HEK293 (cell line): ENCODE data around the gene CCDC57.

ENCODE experiments used
- BCL11B ChIP-seq: fragments of 450-650 bp; formaldehyde crosslinking; IDR thresholded peaks from 2 replicates; pipeline ENCODE4 v1.5.1; 2016; ENCODE audit warnings: low read depth, missing biosample characterization, missing genetic modification characterization
- ELK4 ChIP-seq: IDR thresholded peaks from 2 replicates; pipeline ENCODE4 v1.6.1; 2011; ENCODE audit warnings: mild to moderate bottlenecking, low read depth, low read length, borderline replicate concordance
- GLIS1 ChIP-seq: fragments of 450-650 bp; formaldehyde crosslinking; IDR thresholded peaks from 2 replicates; pipeline ENCODE4 v1.5.1; 2016; ENCODE audit warnings: missing biosample characterization, missing genetic modification characterization
- GLIS2 ChIP-seq: fragments of 450-650 bp; formaldehyde crosslinking; IDR thresholded peaks from 2 replicates; pipeline ENCODE4 v1.5.1; 2016; ENCODE audit warnings: missing biosample characterization, missing genetic modification characterization
- HOXA7 ChIP-seq: sonication (generic); formaldehyde crosslinking; IDR thresholded peaks from 2 replicates; pipeline ENCODE4 v1.8.1; 2022; ENCODE audit warnings: missing genetic modification reagents, borderline replicate concordance
- KLF7 ChIP-seq: fragments of 450-650 bp; formaldehyde crosslinking; IDR thresholded peaks from 2 replicates; pipeline ENCODE4 v1.5.1; 2016; ENCODE audit warnings: missing biosample characterization, missing genetic modification characterization, borderline replicate concordance
- SALL2 ChIP-seq: fragments of 450-650 bp; formaldehyde crosslinking; IDR thresholded peaks from 2 replicates; pipeline ENCODE4 v1.5.0; 2017; ENCODE audit warnings: missing biosample characterization, mild to moderate bottlenecking, missing genetic modification characterization, borderline replicate concordance
- SP2 ChIP-seq: fragments of 450-650 bp; formaldehyde crosslinking; IDR thresholded peaks from 2 replicates; pipeline ENCODE4 v1.5.1; 2016; ENCODE audit warnings: missing biosample characterization, missing genetic modification characterization
- TRIM28 ChIP-seq: IDR thresholded peaks from 2 replicates; pipeline ENCODE4 v1.6.1; 2011; ENCODE audit warnings: low read length, control low read depth, borderline replicate concordance
- WT1 ChIP-seq: fragments of 450-650 bp; formaldehyde crosslinking; IDR thresholded peaks from 2 replicates; pipeline ENCODE4 v1.5.1; 2016; ENCODE audit warnings: missing biosample characterization, missing genetic modification characterization
- ZBTB20 ChIP-seq: fragments of 450-650 bp; formaldehyde crosslinking; IDR thresholded peaks from 2 replicates; pipeline ENCODE4 v1.5.1; 2016; ENCODE audit warnings: missing biosample characterization, missing genetic modification characterization
- ZBTB21 ChIP-seq: fragments of 450-650 bp; formaldehyde crosslinking; IDR thresholded peaks from 2 replicates; pipeline ENCODE4 v1.5.1; 2017; ENCODE audit warnings: missing biosample characterization, missing genetic modification characterization
- ZBTB6 ChIP-seq: fragments of 450-650 bp; formaldehyde crosslinking; IDR thresholded peaks from 2 replicates; pipeline ENCODE4 v1.5.1; 2017; ENCODE audit warnings: missing biosample characterization, missing genetic modification characterization
- ZFP3 ChIP-seq: fragments of 450-650 bp; formaldehyde crosslinking; IDR thresholded peaks from 2 replicates; pipeline ENCODE4 v1.5.1; 2016; ENCODE audit warnings: low read depth, missing biosample characterization, missing genetic modification characterization
- ZFP37 ChIP-seq: fragments of 450-650 bp; formaldehyde crosslinking; IDR thresholded peaks from 2 replicates; pipeline ENCODE4 v1.5.1; 2016; ENCODE audit warnings: missing biosample characterization, missing genetic modification characterization
- ZNF138 ChIP-seq: fragments of 450-650 bp; formaldehyde crosslinking; IDR thresholded peaks from 2 replicates; pipeline ENCODE4 v1.5.1; 2016; ENCODE audit warnings: missing biosample characterization, missing genetic modification characterization, borderline replicate concordance
- ZNF174 ChIP-seq: fragments of 450-650 bp; formaldehyde crosslinking; IDR thresholded peaks from 2 replicates; pipeline ENCODE4 v1.5.0; 2017; ENCODE audit warnings: missing biosample characterization, mild to moderate bottlenecking, missing genetic modification characterization
- ZNF19 ChIP-seq: fragments of 450-650 bp; formaldehyde crosslinking; IDR thresholded peaks from 2 replicates; pipeline ENCODE4; 2016; ENCODE audit warnings: missing biosample characterization, missing genetic modification characterization, low read depth
- ZNF211 ChIP-seq: fragments of 450-650 bp; formaldehyde crosslinking; IDR thresholded peaks from 2 replicates; pipeline ENCODE4 v1.5.1; 2016; ENCODE audit warnings: low read depth, missing biosample characterization, missing genetic modification characterization
- ZNF223 ChIP-seq: fragments of 450-650 bp; formaldehyde crosslinking; IDR thresholded peaks from 2 replicates; pipeline ENCODE4 v1.5.1; 2016; ENCODE audit warnings: missing biosample characterization, missing genetic modification characterization
- ZNF26 ChIP-seq: fragments of 450-650 bp; formaldehyde crosslinking; IDR thresholded peaks from 2 replicates; pipeline ENCODE4 v1.5.1; 2016; ENCODE audit warnings: missing biosample characterization, missing genetic modification characterization
- ZNF324 ChIP-seq: fragments of 450-650 bp; formaldehyde crosslinking; IDR thresholded peaks from 2 replicates; pipeline ENCODE4 v1.5.1; 2016; ENCODE audit warnings: missing biosample characterization, missing genetic modification characterization
- ZNF350 ChIP-seq: fragments of 450-650 bp; formaldehyde crosslinking; IDR thresholded peaks from 2 replicates; pipeline ENCODE4 v1.5.0; 2017; ENCODE audit warnings: missing biosample characterization, mild to moderate bottlenecking, missing genetic modification characterization
- ZNF362 ChIP-seq: fragments of 450-650 bp; formaldehyde crosslinking; IDR thresholded peaks from 2 replicates; pipeline ENCODE4 v1.5.1; 2016; ENCODE audit warnings: missing biosample characterization, missing genetic modification characterization
- ZNF391 ChIP-seq: fragments of 450-650 bp; formaldehyde crosslinking; IDR thresholded peaks from 2 replicates; pipeline ENCODE4 v1.5.1; 2016; ENCODE audit warnings: low read depth, missing biosample characterization, missing genetic modification characterization, borderline replicate concordance
- ZNF394 ChIP-seq: fragments of 450-650 bp; formaldehyde crosslinking; IDR thresholded peaks from 2 replicates; pipeline ENCODE4 v1.5.1; 2016; ENCODE audit warnings: missing biosample characterization, missing genetic modification characterization, mild to moderate bottlenecking, moderate library complexity, borderline replicate concordance
- ZNF501 ChIP-seq: fragments of 450-650 bp; formaldehyde crosslinking; IDR thresholded peaks from 2 replicates; pipeline ENCODE4 v1.5.1; 2016; ENCODE audit warnings: missing biosample characterization, missing genetic modification characterization
- ZNF639 ChIP-seq: fragments of 450-650 bp; formaldehyde crosslinking; IDR thresholded peaks from 2 replicates; pipeline ENCODE4 v1.5.1; 2016; ENCODE audit warnings: missing biosample characterization, missing genetic modification characterization
- ZNF658 ChIP-seq: fragments of 450-650 bp; formaldehyde crosslinking; IDR thresholded peaks from 2 replicates; pipeline ENCODE4; 2016; ENCODE audit warnings: missing biosample characterization, missing genetic modification characterization
- ZNF664 ChIP-seq: fragments of 450-650 bp; formaldehyde crosslinking; IDR thresholded peaks from 2 replicates; pipeline ENCODE4 v1.5.1; 2016; ENCODE audit warnings: missing biosample characterization, missing genetic modification characterization
- ZNF768 ChIP-seq: fragments of 450-650 bp; formaldehyde crosslinking; IDR thresholded peaks from 2 replicates; pipeline ENCODE4 v1.5.1; 2018; ENCODE audit warnings: missing biosample characterization, mild to moderate bottlenecking, missing genetic modification characterization
- ZSCAN23 ChIP-seq: fragments of 450-650 bp; formaldehyde crosslinking; IDR thresholded peaks from 2 replicates; pipeline ENCODE4 v1.5.1; 2016; ENCODE audit warnings: missing biosample characterization, missing genetic modification characterization
- TF ChIP-seq, protein P1 (sequence below): fragments of 450-650 bp; IDR thresholded peaks from 2 replicates; pipeline ENCODE4 v1.5.1; 2018; ENCODE audit warnings: missing biosample characterization, missing genetic modification characterization

The CCDC57 gene

GRCh38 chr17:82205720-82206508, 6.7 kb downstream of the CCDC57 start (continued):
- TF ChIP-seq, protein P1, sequence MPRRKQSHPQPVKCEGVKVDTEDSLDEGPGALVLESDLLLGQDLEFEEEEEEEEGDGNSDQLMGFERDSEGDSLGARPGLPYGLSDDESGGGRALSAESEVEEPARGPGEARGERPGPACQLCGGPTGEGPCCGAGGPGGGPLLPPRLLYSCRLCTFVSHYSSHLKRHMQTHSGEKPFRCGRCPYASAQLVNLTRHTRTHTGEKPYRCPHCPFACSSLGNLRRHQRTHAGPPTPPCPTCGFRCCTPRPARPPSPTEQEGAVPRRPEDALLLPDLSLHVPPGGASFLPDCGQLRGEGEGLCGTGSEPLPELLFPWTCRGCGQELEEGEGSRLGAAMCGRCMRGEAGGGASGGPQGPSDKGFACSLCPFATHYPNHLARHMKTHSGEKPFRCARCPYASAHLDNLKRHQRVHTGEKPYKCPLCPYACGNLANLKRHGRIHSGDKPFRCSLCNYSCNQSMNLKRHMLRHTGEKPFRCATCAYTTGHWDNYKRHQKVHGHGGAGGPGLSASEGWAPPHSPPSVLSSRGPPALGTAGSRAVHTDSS: no peak
- TF ChIP-seq KLF7 (tag by site-specific recombination): no peak
- no peak for TF ChIP-seq ZNF501 (tag by site-specific recombination)
- TF ChIP-seq ZSCAN23 (tag by site-specific recombination): no peak
- no peak for TF ChIP-seq ZNF768 (tag by site-specific recombination)
- peak; percentile 51; the same call in 1 of the 2 replicates for TF ChIP-seq GLIS1 (tag by site-specific recombination)
- TF ChIP-seq ZNF211 (tag by site-specific recombination): no peak
- 0 out of 2 replicates have a peak, but pooled peaks have one; percentile 37 for TF ChIP-seq ZNF324 (tag by site-specific recombination)
- TF ChIP-seq ZNF138 (tag by site-specific recombination): no peak
- TF ChIP-seq ZBTB20 (tag by site-specific recombination): no peak
- no peak for TF ChIP-seq ZNF664 (tag by site-specific recombination)
- TF ChIP-seq SP2 (tag by site-specific recombination): peak; percentile 20; the same call in 1 of the 2 replicates
- TF ChIP-seq GLIS2 (tag by site-specific recombination): peak; percentile 44
- TF ChIP-seq TRIM28: 0 out of 2 replicates have a peak, but pooled peaks have one; percentile 64
- no peak for TF ChIP-seq SALL2 (tag by site-specific recombination)
- TF ChIP-seq ZNF391 (tag by site-specific recombination): peak; percentile 33; the same call in 1 of the 2 replicates
- TF ChIP-seq ZNF223 (tag by site-specific recombination): no peak
- no peak for TF ChIP-seq ZNF350
- TF ChIP-seq ZFP37 (tag by site-specific recombination): 0 out of 2 replicates have a peak, but pooled peaks have one; percentile 35
- no peak for TF ChIP-seq ELK4
- TF ChIP-seq WT1 (tag by site-specific recombination): no peak; the same call in 1 of the 2 replicates
- no peak for TF ChIP-seq ZFP3
- peak; percentile 80 for TF ChIP-seq ZNF394 (tag by site-specific recombination)
- TF ChIP-seq ZBTB21 (tag by site-specific recombination): peak; percentile 68; the same call in 1 of the 2 replicates
- no peak for TF ChIP-seq ZNF658 (tag by site-specific recombination)
- TF ChIP-seq ZBTB6 (tag by site-specific recombination): no peak
- no peak for TF ChIP-seq BCL11B (tag by site-specific recombination)
- TF ChIP-seq HOXA7 (CRISPR knock-in tag): no peak
- TF ChIP-seq ZNF26 (tag by site-specific recombination): no peak
- TF ChIP-seq ZNF174 (tag by site-specific recombination): no peak
- TF ChIP-seq ZNF362: no peak
- TF ChIP-seq ZNF19 (tag by site-specific recombination): no peak
- TF ChIP-seq ZNF639 (tag by site-specific recombination): no peak
